Natural killer cell (primary cell): ENCODE data around the gene E4F1. TPM values are rescaled to one million over a fixed set of nuclear protein-coding genes. Genes with fewer than 3 reads are reported as not detected.

Source experiments
- ATAC-seq, 3 donors: fragments of 150-1000 bp in 2 of 3; fragments of 200-7000 bp in 1 of 3; cut with Tn5 transposase; 1 replicate in 1 of 3; 2 replicates in 2 of 3; pipeline ENCODE4 v1.10.0; 2021; ENCODE audit warnings: mild to moderate bottlenecking in 2 of 3, moderate library complexity in 2 of 3
- DNase-seq, 2 donors: peaks; one replicate each; pipeline versions ENCODE4 v3.0.0 to v3.0.0-alpha.2; 2013 to 2021; ENCODE audit warnings: mixed read lengths in 1 of 2
- H3K27ac ChIP-seq: one replicate; pipeline ENCODE4 v1.5.1; 2013; ENCODE audit warnings: mild to moderate bottlenecking, low read length
- H3K27me3 ChIP-seq: one replicate; pipeline ENCODE4 v1.6.1; 2013; ENCODE audit warnings: low read length; ENCODE audit not compliant: control insufficient read depth, insufficient read depth
- H3K36me3 ChIP-seq: one replicate; pipeline ENCODE4 v1.6.1; 2013; ENCODE audit warnings: low read length; ENCODE audit not compliant: control insufficient read depth, insufficient read depth
- H3K4me1 ChIP-seq: one replicate; pipeline ENCODE4 v1.6.1; 2013; ENCODE audit warnings: low read length; ENCODE audit not compliant: control insufficient read depth, insufficient read depth
- H3K4me3 ChIP-seq: one replicate; pipeline ENCODE4 v1.5.1; 2013; ENCODE audit warnings: low read length
- H3K9me3 ChIP-seq: one replicate; pipeline ENCODE4 v1.6.1; 2013; ENCODE audit warnings: low read length; ENCODE audit not compliant: control insufficient read depth, insufficient read depth
- H3K27ac Mint-ChIP-seq, 2 donors: one replicate each; pipeline ENCODE4 v1.8.0; 2022; ENCODE audit warnings: mild to moderate bottlenecking in 2 of 2, mixed read lengths in 2 of 2, moderate library complexity in 1 of 2
- H3K27me3 Mint-ChIP-seq, 2 donors: one replicate each; pipeline ENCODE4 v1.8.0; 2022; ENCODE audit warnings: low read depth in 2 of 2, mixed read lengths in 2 of 2
- H3K36me3 Mint-ChIP-seq: one replicate; pipeline ENCODE4 v1.8.0; 2022; ENCODE audit warnings: mixed read lengths
- H3K4me1 Mint-ChIP-seq, 2 donors: one replicate each; pipeline ENCODE4 v1.8.0; 2022; ENCODE audit warnings: mixed read lengths in 2 of 2
- H3K4me3 Mint-ChIP-seq: one replicate; pipeline ENCODE4 v1.8.0; 2022; ENCODE audit warnings: mild to moderate bottlenecking, moderate library complexity, mixed read lengths
- H3K9me3 Mint-ChIP-seq, 2 donors: one replicate each; pipeline ENCODE4 v1.8.0; 2022; ENCODE audit warnings: mixed read lengths in 2 of 2
- CTCF ChIP-seq: fragments of 200-600 bp; IDR thresholded peaks from one replicate; pipeline ENCODE4 v1.8.0; 2022; ENCODE audit warnings: antibody characterized with exemption
- WGBS: methylation state at CpG from one replicate; pipeline ENCODE4 v1.1.7; 2013; ENCODE audit warnings: missing lambda C conversion rate; ENCODE audit not compliant: insufficient coverage; 5-methylcytosine and 5-hydroxymethylcytosine counted together
- intact Hi-C: fragments of 100-400 bp; cut with micrococcal nuclease; formaldehyde crosslinking; loops from one replicate; pipeline ENCODE4 v1.14.2; 2022
- total RNA-seq, 4 donors: library from RNA; stranded (reverse); fragments of 120-200 nt in 1 of 4; gene quantifications; one replicate each; pipeline versions ENCODE4 v1.2.3 to v1.2.4, GENCODE V29; 2013 to 2022

Gene E4F1
- total RNA-seq, 3 donors from 2014 or later (not counting 1 experiment from before 2014, with no cell fraction given), result 43.6 to 45.7 (median 45.7) TPM

- Mint-ChIP-seq H3K27me3 (peaks cover 0 to 5% of the 10 kb centered on the region in 2 donors), H3K9me3 (no peaks in the 10 kb centered on the region), H3K36me3 (no peaks in the 10 kb centered on the region), H3K27ac (no peak overlapping the region), H3K4me3 (no peak overlapping the region), H3K4me1 (peaks cover 0 to 4% of the 10 kb centered on the region in 2 donors)
- H3K9me3 ChIP-seq, result no peaks in the 10 kb centered on the region
- peaks cover 12% of the 10 kb centered on the region for H3K27me3 ChIP-seq
- peaks cover 3% of the 10 kb centered on the region for H3K4me1 ChIP-seq
- DNase-seq (no peak), ATAC-seq (no peak)
- TF ChIP-seq CTCF, result no peak
- intact Hi-C loops, result no loop called here
- 92% methylated on average over 24 of the region's 24 CpGs for WGBS
- H3K4me3 ChIP-seq, result no peak overlapping the region
- H3K27ac ChIP-seq, result no peak overlapping the region
- H3K36me3 ChIP-seq, result no peaks in the 10 kb centered on the region
Measured at GRCh38 chr16:2190002-2190658, 33.3 kb upstream of the E4F1 start.

DNA sequence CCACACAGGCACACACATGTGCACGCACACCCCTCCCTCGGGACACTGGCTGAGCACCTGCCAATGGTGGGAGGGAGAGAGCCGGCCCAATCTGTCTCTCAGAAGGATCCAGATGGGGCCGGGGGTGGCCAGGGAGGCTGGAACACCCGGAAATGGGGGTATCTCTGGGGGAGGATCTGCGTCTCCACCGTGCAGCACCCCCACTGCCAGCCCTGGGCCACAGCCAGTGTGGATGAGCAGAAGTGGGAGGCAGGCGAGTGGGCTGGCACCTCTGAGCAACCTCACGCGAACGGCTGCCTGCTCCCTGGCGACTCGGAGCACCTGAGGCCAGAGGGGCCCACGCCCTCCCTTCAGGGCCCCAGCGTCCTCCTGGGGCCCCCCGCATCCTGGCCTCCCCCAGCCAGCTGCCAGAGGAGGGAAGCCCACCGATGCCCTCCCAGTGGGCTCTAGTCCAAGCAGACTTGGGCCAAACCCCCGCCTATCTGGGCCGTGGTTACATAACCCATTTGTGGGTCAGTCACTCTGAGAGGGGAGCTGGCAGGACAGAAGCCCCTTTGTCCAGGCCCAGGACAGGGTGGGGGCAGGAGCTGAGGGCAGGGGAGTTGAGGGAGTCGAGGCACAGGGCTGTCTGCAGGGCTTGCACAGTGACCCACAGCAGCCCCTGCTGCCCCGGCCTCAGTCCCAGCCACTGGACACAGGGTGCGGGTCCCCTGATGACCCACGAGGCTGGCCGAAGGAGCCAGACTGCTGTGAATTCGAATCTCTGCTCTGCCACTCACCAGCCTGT, 32.5 kb upstream of the E4F1 start:
- H3K27ac ChIP-seq, result no peak overlapping the region
- H3K4me3 ChIP-seq, result no peak overlapping the region
- H3K36me3 ChIP-seq, result no peaks in the 10 kb centered on the region
- intact Hi-C loops, result no loop called here
- Mint-ChIP-seq H3K9me3 (no peaks in the 10 kb centered on the region), H3K36me3 (no peaks in the 10 kb centered on the region), H3K27me3 (peaks cover 0 to 5% of the 10 kb centered on the region in 2 donors), H3K4me3 (no peak overlapping the region), H3K4me1 (peaks cover 0 to 5% of the 10 kb centered on the region in 2 donors), H3K27ac (no peak overlapping the region)
- 83% methylated on average over 25 of the region's 25 CpGs for WGBS
- TF ChIP-seq CTCF, result no peak
- no peak for ATAC-seq
- peaks cover 10% of the 10 kb centered on the region for H3K4me1 ChIP-seq
- no peak for DNase-seq
- no peaks in the 10 kb centered on the region for H3K9me3 ChIP-seq
- peaks cover 19% of the 10 kb centered on the region for H3K27me3 ChIP-seq

DNA sequence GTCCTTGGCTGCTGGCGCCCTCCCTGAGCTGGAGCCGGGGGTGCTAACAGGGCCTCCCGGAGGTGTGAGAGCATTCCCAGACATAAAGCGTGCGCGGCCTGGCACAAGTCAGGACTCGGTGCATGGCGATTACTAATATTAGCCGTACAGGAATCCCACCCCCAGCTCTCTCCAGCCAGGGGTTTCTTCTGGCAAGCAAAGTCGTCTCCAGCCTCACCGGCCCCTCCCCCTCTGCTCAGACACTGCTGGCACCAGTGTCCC, 32.0 kb upstream of the E4F1 start:
- Mint-ChIP-seq H3K9me3 (no peaks in the 10 kb centered on the region), H3K27me3 (peaks cover 0 to 5% of the 10 kb centered on the region in 2 donors), H3K27ac (no peak overlapping the region), H3K36me3 (no peaks in the 10 kb centered on the region), H3K4me1 (peaks cover 0 to 5% of the 10 kb centered on the region in 2 donors), H3K4me3 (no peak overlapping the region)
- ATAC-seq (no peak), DNase-seq (no peak)
- no peaks in the 10 kb centered on the region for H3K36me3 ChIP-seq
- TF ChIP-seq CTCF, result no peak
- peaks cover 11% of the 10 kb centered on the region for H3K4me1 ChIP-seq
- H3K4me3 ChIP-seq, result no peak overlapping the region
- H3K27me3 ChIP-seq, result peaks cover 19% of the 10 kb centered on the region
- intact Hi-C loops, result no loop called here
- H3K27ac ChIP-seq, result no peak overlapping the region
- no peaks in the 10 kb centered on the region for H3K9me3 ChIP-seq
- WGBS, result 92% methylated on average over 11 of the region's 11 CpGs
